CD4-positive, alpha-beta T cell (primary cell): ENCODE results near the gene LURAP1L. TPM values are rescaled to one million over a fixed set of nuclear protein-coding genes. Genes with fewer than 3 reads are reported as not detected.

Source experiments
- ATAC-seq: fragments of 200-7000 bp; cut with Tn5 transposase; one replicate; pipeline ENCODE4 v1.10.0; 2022; ENCODE audit warnings: mild to moderate bottlenecking; ENCODE audit not compliant: poor library complexity
- CTCF ChIA-PET: fragments of 350-600 bp; sonication (Branson Sonifier 250); formaldehyde crosslinking; loops from one replicate; lab custom pipeline; 2021; ENCODE audit warnings: antibody characterized with exemption, inconsistent platforms; lab: Charles Lee
- POLR2A ChIA-PET: fragments of 350-600 bp; sonication (Branson Sonifier 250); formaldehyde crosslinking; loops from one replicate; lab custom pipeline; 2021; ENCODE audit warnings: antibody characterized with exemption, inconsistent platforms; lab: Charles Lee
- DNase-seq, 14 experiments: peaks; one replicate each; pipeline ENCODE4 v3.0.0-alpha.2; 2013 to 2020; ENCODE audit warnings: mixed read lengths in 2 of 14
- H3K27ac ChIP-seq, 2 donors: one replicate each; pipeline versions ENCODE4 v1.5.1 to v1.7.0; 2013; ENCODE audit warnings: low read length in 2 of 2, low read depth in 1 of 2, mild to moderate bottlenecking in 1 of 2
- H3K27me3 ChIP-seq, 2 experiments: 1 replicate in 1 of 2; 2 replicates in 1 of 2; pipeline versions ENCODE4 v1.6.1 to v1.7.0; 2013; ENCODE audit warnings: low read length in 2 of 2, control low read depth in 1 of 2, mild to moderate bottlenecking in 1 of 2, moderate library complexity in 1 of 2; ENCODE audit not compliant: insufficient read depth in 2 of 2, control insufficient read depth in 1 of 2
- H3K36me3 ChIP-seq: one replicate; pipeline ENCODE4 v1.6.1; 2013; ENCODE audit warnings: low read length, control low read depth; ENCODE audit not compliant: insufficient read depth
- H3K4me1 ChIP-seq: one replicate; pipeline ENCODE4 v1.6.1; 2013; ENCODE audit warnings: low read length, control low read depth; ENCODE audit not compliant: insufficient read depth
- H3K4me3 ChIP-seq: one replicate; pipeline ENCODE4 v1.5.1; 2013; ENCODE audit warnings: mild to moderate bottlenecking, low read length, moderate library complexity
- H3K9me3 ChIP-seq, 2 experiments: 1 replicate in 1 of 2; 2 replicates in 1 of 2; pipeline versions ENCODE4 v1.6.1 to v1.7.0; 2013; ENCODE audit warnings: low read length in 2 of 2, mild to moderate bottlenecking in 2 of 2, control low read depth in 1 of 2, moderate library complexity in 1 of 2; ENCODE audit not compliant: control insufficient read depth in 1 of 2, insufficient read depth in 1 of 2
- H3K27ac Mint-ChIP-seq: one replicate; pipeline ENCODE4 v1.8.0; 2020; ENCODE audit warnings: mixed read lengths
- H3K27me3 Mint-ChIP-seq: one replicate; pipeline ENCODE4 v1.8.0; 2021; ENCODE audit warnings: mixed read lengths
- H3K36me3 Mint-ChIP-seq: one replicate; pipeline ENCODE4 v1.8.0; 2021; ENCODE audit warnings: low read depth, mixed read lengths
- H3K4me1 Mint-ChIP-seq: one replicate; pipeline ENCODE4 v1.8.0; 2021; ENCODE audit warnings: low read depth, mixed read lengths
- H3K4me3 Mint-ChIP-seq: one replicate; pipeline ENCODE4 v1.8.0; 2020; ENCODE audit warnings: mild to moderate bottlenecking, mixed read lengths
- H3K9me3 Mint-ChIP-seq: one replicate; pipeline ENCODE4 v1.8.0; 2020; ENCODE audit warnings: mixed read lengths
- CTCF ChIP-seq: fragments of 200-600 bp; IDR thresholded peaks from one replicate; pipeline ENCODE4 v1.8.0; 2022; ENCODE audit warnings: antibody characterized with exemption, mild to moderate bottlenecking
- intact Hi-C, 2 experiments: fragments of 100-400 bp; cut with DNase I in 1 of 2; cut with micrococcal nuclease in 1 of 2; formaldehyde crosslinking; loops; one replicate each; pipeline versions ENCODE4 v1.15.1 to v1.9.0; 2023 to 2025; cut with DNase I, micrococcal nuclease
- total RNA-seq, 174 experiments: library from RNA in 2 of 174; stranded (reverse) in 2 of 174; gene quantifications; one replicate each; pipeline ENCODE4 v1.2.3 and lab custom pipeline; 2021 to 2026

The LURAP1L gene
- total RNA-seq, 2 experiments from 2014 or later, result not detected

GRCh38 chr9:12826924-12827565 is 52.2 kb downstream of the LURAP1L start:
- CTCF ChIA-PET, result no interaction called here
- no peaks in the 10 kb centered on the region for H3K4me1 Mint-ChIP-seq
- Histone ChIP-seq H3K9me3 (peaks cover 0 to 4% of the 10 kb centered on the region in 2 experiments), H3K4me3 (no peak overlapping the region), H3K27me3 (no peaks in the 10 kb centered on the region), H3K27ac (no peak overlapping the region), H3K4me1 (no peaks in the 10 kb centered on the region), H3K36me3 (no peaks in the 10 kb centered on the region)
- no peak overlapping the region for H3K4me3 Mint-ChIP-seq
- no peak for TF ChIP-seq CTCF
- H3K9me3 Mint-ChIP-seq, result peaks cover 2% of the 10 kb centered on the region
- intact Hi-C loops, result no loop called here
- no peaks in the 10 kb centered on the region for H3K36me3 Mint-ChIP-seq
- POLR2A ChIA-PET, result no interaction called here
- no peaks in the 10 kb centered on the region for H3K27me3 Mint-ChIP-seq
- no peak for DNase-seq
- H3K27ac Mint-ChIP-seq, result no peak overlapping the region
- ATAC-seq, result no peak

- ATAC-seq (no peak), DNase-seq (no peak)
- H3K27ac Mint-ChIP-seq, result no peak overlapping the region
- Histone ChIP-seq H3K27me3 (no peaks in the 10 kb centered on the region), H3K9me3 (no peaks in the 10 kb centered on the region), H3K4me1 (no peaks in the 10 kb centered on the region), H3K36me3 (no peaks in the 10 kb centered on the region), H3K27ac (no peak overlapping the region), H3K4me3 (no peak overlapping the region)
- H3K9me3 Mint-ChIP-seq, result peaks cover 9% of the 10 kb centered on the region
- ChIA-PET CTCF (no interaction called here), POLR2A (no interaction called here)
- no peak for TF ChIP-seq CTCF
- H3K4me1 Mint-ChIP-seq, result no peaks in the 10 kb centered on the region
- intact Hi-C loops, result no loop called here
- H3K36me3 Mint-ChIP-seq, result no peaks in the 10 kb centered on the region
- no peak overlapping the region for H3K4me3 Mint-ChIP-seq
- H3K27me3 Mint-ChIP-seq, result no peaks in the 10 kb centered on the region
Measured at GRCh38 chr9:12833701-12834100, 58.9 kb downstream of the LURAP1L start.

- Mint-ChIP-seq H3K4me1 (no peaks in the 10 kb centered on the region), H3K9me3 (peaks cover 10% of the 10 kb centered on the region), H3K27ac (no peak overlapping the region), H3K27me3 (no peaks in the 10 kb centered on the region), H3K36me3 (no peaks in the 10 kb centered on the region), H3K4me3 (no peak overlapping the region)
- Histone ChIP-seq H3K9me3 (no peaks in the 10 kb centered on the region), H3K4me3 (no peak overlapping the region), H3K4me1 (no peaks in the 10 kb centered on the region), H3K36me3 (no peaks in the 10 kb centered on the region), H3K27me3 (no peaks in the 10 kb centered on the region), H3K27ac (no peak overlapping the region)
- CTCF ChIA-PET, result no interaction called here
- ATAC-seq (no peak), DNase-seq (no peak)
- TF ChIP-seq CTCF, result no peak
- POLR2A ChIA-PET, result no interaction called here
- intact Hi-C loops, result no loop called here
Measured at GRCh38 chr9:12838546-12838945, 63.7 kb downstream of the LURAP1L start.
